Measurements from ENCODE around the gene NPFF. TPM values are rescaled to one million over a fixed set of nuclear protein-coding genes. Genes with fewer than 3 reads are reported as not detected.

NPFF gene
- total and polyA plus RNA-seq, 2 of the 13 experiments (the other 11 are each of a cell fraction or from before 2014, with no cell fraction given), result not detected

- TF ChIP-seq PRMT3 (CRISPR knock-in tag; IDR thresholded peaks at IDR 0.05; ENCODE audit: borderline replicate concordance, low read depth), result no peak
These were observed 4.1 kb downstream of the NPFF start (continued) for GRCh38 chr12:53502983-53503728.

- ATAC-seq (no peak), DNase-seq (ENCODE audit: low spot score) (no peak), FAIRE-seq (no peak)
- Histone ChIP-seq H3K36me3 (replicated peaks in 1 of 2; ENCODE audit: control insufficient read depth in 1 of 2, insufficient read depth in 2 of 2, low read length in 2 of 2) (peaks cover 10 to 23% of the 10 kb centered on the region in 2 experiments; a peak in 4 of 5 replicates), H2AFZ (ENCODE audit: low read length) (no peak overlapping the region), H3K79me2 (ENCODE audit: insufficient read depth, low read length) (peaks cover 16% of the 10 kb centered on the region), H3K4me1 (ENCODE audit: insufficient read depth, low read length) (peaks cover 34% of the 10 kb centered on the region), H3K4me3 (replicated peaks in 1 of 3; ENCODE audit: insufficient read depth in 1 of 3, low read depth in 2 of 3, low read length in 3 of 3) (peak overlapping the region; percentile 61 to 78 (median 76)), H3K27me3 (ENCODE audit: control insufficient read depth in 1 of 2, insufficient read depth in 2 of 2, low read length in 2 of 2) (no peaks in the 10 kb centered on the region; a peak in 1 of 5 replicates), H3K9me3 (ENCODE audit: low read length) (no peaks in the 10 kb centered on the region), H3K9ac (ENCODE audit: insufficient read depth, low read depth, low read length) (peak overlapping the region; percentile 89), H4K20me1 (ENCODE audit: insufficient read depth, low read length) (no peaks in the 10 kb centered on the region), H3K4me2 (ENCODE audit: low read depth, low read length) (peak overlapping the region; percentile 96), H3K27ac (ENCODE audit: extremely low read length, insufficient read depth, low read length) (peak overlapping the region; percentile 88)
- in situ Hi-C loops (cut with HindIII; ENCODE audit: extremely low pct_ligation_motif_present, low pct_unique_long_range_greater_than_20kb) (loop anchor here (5.0 kb wide), 1 partner anchor 175 kb away; no protein-coding TSS in a partner anchor), intact Hi-C loops (cut with micrococcal nuclease; ENCODE audit: unreplicated experiment) (no loop called here)
- no peak for TF ChIP-seq ZZZ3 (CRISPR knock-in tag; IDR thresholded peaks at IDR 0.05; ENCODE audit: borderline replicate concordance)
- TF ChIP-seq ATF6 (CRISPR knock-in tag; conservative IDR thresholded peaks at IDR 0.05), result no peak
- no peak for TF ChIP-seq TRIM22 (IDR thresholded peaks at IDR 0.05)
- TF ChIP-seq ZFX (CRISPR knock-in tag; IDR thresholded peaks at IDR 0.05; ENCODE audit: low read depth), result no peak
- TF ChIP-seq ZNF691 (CRISPR knock-in tag; IDR thresholded peaks at IDR 0.05; ENCODE audit: borderline replicate concordance, low read depth), result no peak
- TF ChIP-seq ZNF296 (CRISPR knock-in tag; conservative IDR thresholded peaks at IDR 0.05), result no peak
- BruUV-seq (replicated peaks), result no TSS peak
- 81% methylated on average over 9 of the region's 9 CpGs for WGBS (ENCODE audit: low lambda C conversion rate)
- CTCF ChIA-PET (ENCODE audit: low intra/inter-chr PET ratio, low total read pairs), result no interaction called here
- POLR2A ChIA-PET, result interaction anchor here (1.7 to 2.4 kb wide), 2 partner anchors 10 to 13 kb away, joined by 6 to 35 read pairs; no protein-coding TSS in a partner anchor
These were observed 5.0 kb downstream of the NPFF start for GRCh38 chr12:53502331-53502730.
